HG02943 (cell line): Measurements from ENCODE around the gene CDV3.

Experiments
- ATAC-seq: cut with Tn5 transposase; IDR thresholded peaks from one replicate; pipeline ENCODE4 v1.9.1; 2021; ENCODE audit warnings: mild to moderate bottlenecking, low read depth, moderate library complexity; ENCODE audit not compliant: unreplicated experiment

Gene CDV3

GRCh38 chr3:133599280-133599679 lies 25.8 kb downstream of the CDV3 start:
- ATAC-seq = no peak

GRCh38 chr3:133600572-133601081 lies 27.1 kb downstream of the CDV3 start:
- ATAC-seq = no peak

GRCh38 chr3:133606342-133606741 lies 32.9 kb downstream of the CDV3 start:
- no peak for ATAC-seq

- ATAC-seq = no peak
Measured at GRCh38 chr3:133606902-133607301, 33.4 kb downstream of the CDV3 start.

GRCh38 chr3:133607816-133608215 lies 34.3 kb downstream of the CDV3 start:
- no peak for ATAC-seq

- ATAC-seq = no peak
Measured at GRCh38 chr3:133608388-133608787, 34.9 kb downstream of the CDV3 start.

GRCh38 chr3:133610031-133610430 lies 36.5 kb downstream of the CDV3 start:
- no peak for ATAC-seq

- no peak for ATAC-seq
Measured at GRCh38 chr3:133611534-133611933, 38.0 kb downstream of the CDV3 start.

- peak; percentile 99 for ATAC-seq
Measured at GRCh38 chr3:133620066-133620784, 46.7 kb downstream of the CDV3 start.

GRCh38 chr3:133627789-133628188 lies 54.3 kb downstream of the CDV3 start:
- ATAC-seq = no peak

GRCh38 chr3:133629146-133629545 lies 55.7 kb downstream of the CDV3 start:
- no peak for ATAC-seq

- ATAC-seq = no peak
Measured at GRCh38 chr3:133633439-133633838, 60.0 kb downstream of the CDV3 start.
